Progenitor cell of endocrine pancreas (in vitro differentiated cells): Measurements from ENCODE around the gene MYLK. TPM values are rescaled to one million over a fixed set of nuclear protein-coding genes. Genes with fewer than 3 reads are reported as not detected.

Experiments used
- DNase-seq: peaks from one replicate; pipeline ENCODE4 v3.0.0; 2021; ENCODE audit warnings: low spot score; ENCODE audit not compliant: unreplicated experiment
- H3K27ac Mint-ChIP-seq: 2 replicates; pipeline ENCODE4 v1.8.0; 2021; ENCODE audit warnings: mild to moderate bottlenecking, moderate library complexity, mixed read lengths
- H3K27me3 Mint-ChIP-seq: 2 replicates; pipeline ENCODE4 v1.8.0; 2021; ENCODE audit warnings: mixed read lengths
- H3K36me3 Mint-ChIP-seq: 2 replicates; pipeline ENCODE4 v1.8.0; 2022; ENCODE audit warnings: mixed read lengths; ENCODE audit not compliant: insufficient read depth
- H3K4me1 Mint-ChIP-seq: 2 replicates; pipeline ENCODE4 v1.8.0; 2021; ENCODE audit warnings: low read depth, mixed read lengths
- H3K4me3 Mint-ChIP-seq: 2 replicates; pipeline ENCODE4 v1.8.0; 2021; ENCODE audit warnings: low read depth, mild to moderate bottlenecking, moderate library complexity, mixed read lengths
- H3K9me3 Mint-ChIP-seq: 2 replicates; pipeline ENCODE4 v1.8.0; 2021; ENCODE audit warnings: low read depth, mixed read lengths
- CTCF ChIP-seq: fragments of 200-600 bp; sonication (generic); IDR thresholded peaks from one replicate; pipeline ENCODE4 v1.5.0; 2021; ENCODE audit warnings: antibody characterized with exemption, mild to moderate bottlenecking; ENCODE audit not compliant: unreplicated experiment
- total RNA-seq: library from RNA; stranded (reverse); gene quantifications from 2 replicates; pipeline ENCODE4 v1.2.1, GENCODE V29; 2021

The MYLK gene
- total RNA-seq, 1 donor from 2014 or later: 1.1 TPM

GRCh38 chr3:123660141-123660675 lies 223.9 kb downstream of the MYLK start:
- H3K27me3 Mint-ChIP-seq: peaks cover 18% of the 10 kb centered on the region
- H3K36me3 Mint-ChIP-seq: no peaks in the 10 kb centered on the region
- peaks cover 3% of the 10 kb centered on the region for H3K4me1 Mint-ChIP-seq
- H3K9me3 Mint-ChIP-seq: no peaks in the 10 kb centered on the region
- H3K4me3 Mint-ChIP-seq: no peak overlapping the region
- no peak for DNase-seq
- H3K27ac Mint-ChIP-seq: no peak overlapping the region
- TF ChIP-seq CTCF: no peak

GRCh38 chr3:123658852-123659206 lies 225.3 kb downstream of the MYLK start:
- H3K27me3 Mint-ChIP-seq: peaks cover 22% of the 10 kb centered on the region

GRCh38 chr3:123658118-123658851 lies 225.8 kb downstream of the MYLK start:
- no peaks in the 10 kb centered on the region for H3K36me3 Mint-ChIP-seq
- no peak overlapping the region for H3K27ac Mint-ChIP-seq
- peaks cover 21% of the 10 kb centered on the region for H3K27me3 Mint-ChIP-seq
- no peaks in the 10 kb centered on the region for H3K9me3 Mint-ChIP-seq
- no peak for TF ChIP-seq CTCF
- no peak for DNase-seq
- H3K4me1 Mint-ChIP-seq: peaks cover 3% of the 10 kb centered on the region
- no peak overlapping the region for H3K4me3 Mint-ChIP-seq

More at GRCh38 chr3:123658852-123659206, 225.3 kb downstream of the MYLK start:
- DNase-seq: no peak
- Mint-ChIP-seq H3K9me3 (no peaks in the 10 kb centered on the region), H3K36me3 (no peaks in the 10 kb centered on the region), H3K27ac (no peak overlapping the region), H3K4me3 (no peak overlapping the region), H3K4me1 (peaks cover 3% of the 10 kb centered on the region)
- TF ChIP-seq CTCF: no peak

- no peaks in the 10 kb centered on the region for H3K9me3 Mint-ChIP-seq
- H3K4me3 Mint-ChIP-seq: no peak overlapping the region
- no peak for TF ChIP-seq CTCF
- H3K36me3 Mint-ChIP-seq: no peaks in the 10 kb centered on the region
- H3K27me3 Mint-ChIP-seq: peaks cover 17% of the 10 kb centered on the region
- peaks cover 3% of the 10 kb centered on the region for H3K4me1 Mint-ChIP-seq
- H3K27ac Mint-ChIP-seq: peak overlapping the region; percentile 39
- no peak for DNase-seq
Measured at GRCh38 chr3:123657568-123657967, 226.6 kb downstream of the MYLK start.

GRCh38 chr3:123657111-123657510 lies 227.0 kb downstream of the MYLK start:
- Mint-ChIP-seq H3K27ac (no peak overlapping the region), H3K27me3 (peaks cover 15% of the 10 kb centered on the region), H3K9me3 (no peaks in the 10 kb centered on the region), H3K4me1 (peaks cover 3% of the 10 kb centered on the region), H3K4me3 (no peak overlapping the region), H3K36me3 (no peaks in the 10 kb centered on the region)
- no peak for TF ChIP-seq CTCF
- no peak for DNase-seq
